ENCODE measurements around the gene ZBBX.
A peak's percentile ranks its signal among the peaks of the same experiment; 100 is the strongest.
"Not testable (repeated sequence)": the region's sequence is repeated elsewhere in the genome, so short reads cannot be mapped to it uniquely, and the experiment has no call there.

The ZBBX gene, protein sequence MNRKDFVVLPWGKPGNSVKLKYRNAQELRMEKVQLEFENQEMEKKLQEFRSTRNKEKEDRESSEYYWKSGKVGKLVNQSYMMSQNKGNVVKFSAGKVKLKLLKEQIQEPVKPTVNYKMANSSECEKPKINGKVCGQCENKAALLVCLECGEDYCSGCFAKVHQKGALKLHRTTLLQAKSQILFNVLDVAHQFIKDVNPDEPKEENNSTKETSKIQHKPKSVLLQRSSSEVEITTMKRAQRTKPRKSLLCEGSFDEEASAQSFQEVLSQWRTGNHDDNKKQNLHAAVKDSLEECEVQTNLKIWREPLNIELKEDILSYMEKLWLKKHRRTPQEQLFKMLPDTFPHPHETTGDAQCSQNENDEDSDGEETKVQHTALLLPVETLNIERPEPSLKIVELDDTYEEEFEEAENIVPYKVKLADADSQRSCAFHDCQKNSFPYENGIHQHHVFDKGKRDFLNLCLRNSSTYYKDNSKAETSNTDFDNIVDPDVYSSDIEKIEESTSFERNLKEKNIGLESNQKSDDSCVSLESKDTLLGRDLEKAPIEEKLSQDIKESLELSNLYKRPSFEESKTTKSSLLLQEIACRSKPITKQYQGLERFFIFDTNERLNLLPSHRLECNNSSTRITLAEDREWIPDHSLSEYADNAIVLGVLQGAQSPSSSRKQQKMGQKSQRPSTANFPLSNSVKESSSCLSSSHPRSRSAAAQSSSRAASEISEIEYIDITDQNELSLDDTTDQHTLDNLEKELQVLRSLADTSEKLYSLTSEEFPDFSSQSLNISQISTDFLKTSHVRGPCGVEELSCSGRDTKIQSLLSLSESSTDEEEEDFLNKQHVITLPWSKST

GRCh38 chr3:167380004-167380689 lies at the start of gene ZBBX:
TSS of gene ZBBX (minus strand) at chr3:167380297. CDS start at chr3:167372901, 7,396 bp downstream.
- peak; percentile 71 for DNase-seq

DNA sequence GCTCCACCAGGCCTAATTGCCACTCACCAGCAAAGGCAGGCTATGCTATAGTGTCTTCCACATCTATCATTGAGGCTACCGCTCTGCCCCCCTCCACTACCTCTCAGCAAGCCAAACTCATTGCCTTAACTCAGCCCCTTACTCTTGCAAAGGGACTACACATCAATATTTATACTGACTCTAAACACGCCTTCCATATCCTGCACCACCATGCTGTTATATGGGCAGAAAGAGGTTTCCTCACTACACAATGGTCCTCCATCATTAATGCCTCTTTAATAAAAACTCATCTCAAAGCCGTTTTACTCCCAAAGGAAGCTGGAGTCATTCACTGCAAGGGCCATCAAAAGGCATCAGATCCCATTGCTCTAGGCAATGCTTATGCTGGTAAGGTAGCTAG lies 46.9 kb upstream of the ZBBX start:
- not testable (repeated sequence) for DNase-seq

GRCh38 chr3:167422396-167422795 lies 42.3 kb upstream of the ZBBX start:
- DNase-seq = not testable (repeated sequence)

DNA sequence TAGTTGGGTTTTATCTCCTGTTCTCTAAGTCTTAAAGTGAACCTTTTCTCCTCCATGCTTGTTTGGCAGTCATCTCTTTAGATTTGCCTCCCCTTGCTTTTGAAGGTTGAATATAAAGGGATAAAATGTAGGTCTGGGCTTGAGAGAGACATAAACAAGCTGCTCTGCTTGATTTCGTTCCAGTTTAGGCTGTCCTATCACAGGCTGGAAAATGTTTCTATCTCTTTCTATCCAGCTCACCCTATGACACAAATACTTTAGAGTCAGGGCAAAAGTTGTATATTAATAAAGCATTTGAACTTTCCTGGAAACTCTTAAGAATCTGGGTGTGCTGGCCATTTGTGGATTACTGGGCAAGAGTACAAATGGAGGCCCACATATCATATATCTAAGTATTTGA lies 29.5 kb upstream of the ZBBX start:
- no peak for DNase-seq

GRCh38 chr3:167406876-167407492 lies 26.9 kb upstream of the ZBBX start:
- DNase-seq = peak; percentile 88

DNA sequence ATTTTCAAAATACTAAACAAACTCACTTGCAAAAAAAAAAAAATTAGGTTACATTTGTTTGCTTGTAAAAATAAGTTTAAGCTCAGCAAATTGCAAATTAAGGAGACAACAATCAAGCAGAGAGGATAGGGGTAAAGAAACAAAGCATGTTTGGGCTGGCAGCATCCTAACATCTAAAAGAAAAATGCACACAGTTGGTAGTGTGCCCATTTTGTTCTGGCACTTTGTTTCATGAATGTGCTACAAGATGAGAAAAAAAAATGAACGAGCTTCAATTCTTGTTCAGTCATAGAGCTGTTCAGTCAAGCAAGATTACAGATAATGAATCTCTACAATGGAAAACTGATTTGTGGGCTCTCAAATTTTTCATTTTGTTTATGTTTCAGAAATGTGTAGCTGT lies 17.7 kb upstream of the ZBBX start:
- no peak for DNase-seq

- no peak for DNase-seq
These were observed 16.0 kb upstream of the ZBBX start for GRCh38 chr3:167396075-167396474.

DNA sequence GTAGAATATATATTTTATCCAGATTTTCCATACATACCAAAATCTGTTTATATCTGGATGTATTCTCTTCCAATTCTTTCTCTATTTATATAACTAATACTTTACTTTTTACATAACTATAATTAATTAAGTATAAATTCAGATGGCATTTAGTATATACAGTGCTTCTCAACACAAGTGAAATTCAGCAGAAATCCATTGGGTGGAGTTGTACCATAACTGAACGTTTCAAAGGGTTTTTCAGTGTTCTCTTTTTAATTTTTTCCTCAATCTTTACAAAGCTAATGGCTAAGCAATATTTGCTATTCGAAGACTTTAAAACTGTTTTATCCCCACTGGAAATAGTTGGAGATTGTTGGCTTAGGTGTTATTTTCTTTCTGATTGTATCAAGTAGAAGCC lies 13.9 kb upstream of the ZBBX start:
- DNase-seq = no peak

DNA sequence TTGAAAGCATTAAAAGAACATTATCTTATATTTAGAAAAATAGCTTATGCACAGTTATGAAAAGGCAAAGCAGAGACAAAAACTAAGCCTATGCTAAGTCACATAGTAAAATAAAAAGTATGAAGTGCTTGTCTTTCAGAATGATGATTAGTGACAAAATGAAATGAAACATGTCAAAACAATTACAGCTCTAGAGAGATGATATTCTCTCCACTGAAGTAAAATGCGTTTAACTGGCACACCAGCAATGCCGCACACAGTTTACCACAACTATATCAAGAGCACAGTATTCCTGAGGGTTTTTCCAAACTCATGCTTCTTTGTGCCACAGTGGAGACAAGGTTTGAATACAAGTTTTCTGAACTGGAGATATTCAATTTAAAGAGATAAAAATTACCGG lies 2.1 kb upstream of the ZBBX start:
- DNase-seq = no peak

GRCh38 chr3:167375478-167375877 lies 4.6 kb downstream of the ZBBX start:
- no peak for DNase-seq

DNA sequence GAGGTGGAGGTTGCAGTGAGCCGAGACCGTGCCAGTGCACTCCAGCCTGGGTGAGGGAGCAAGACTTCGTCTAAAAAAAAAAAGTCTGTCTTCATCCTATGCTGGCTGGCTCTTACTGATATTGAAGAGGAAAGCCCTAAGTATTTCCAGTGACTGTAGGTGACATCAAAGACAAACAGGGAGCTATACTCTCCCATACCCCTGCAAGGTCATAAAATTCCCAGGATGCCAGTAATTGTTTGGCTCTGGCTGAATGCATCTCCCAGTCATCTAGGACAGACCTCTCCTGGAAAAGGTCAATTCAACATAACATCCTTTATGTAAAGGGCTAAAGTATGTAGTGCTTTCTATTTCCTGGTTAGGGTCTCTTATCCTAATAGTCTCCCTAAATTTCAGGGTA lies 8.0 kb downstream of the ZBBX start:
- no peak for DNase-seq

DNA sequence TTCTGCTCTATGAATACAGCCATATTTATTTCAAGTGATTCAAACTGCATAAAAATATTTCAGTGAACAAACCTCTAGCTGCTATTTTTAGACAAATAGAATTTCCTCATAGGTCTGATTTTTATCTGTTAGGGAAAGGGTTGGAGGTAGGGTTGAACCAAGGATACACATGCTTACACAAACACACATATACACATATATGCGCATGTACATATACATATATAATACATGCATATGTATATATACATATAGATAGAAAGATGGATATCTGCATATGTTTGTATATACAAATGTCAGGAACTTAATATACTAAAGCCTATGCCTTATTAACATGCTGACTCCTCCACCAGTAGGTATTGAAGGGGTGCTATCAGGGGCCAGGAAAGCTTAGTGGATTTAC lies 18.1 kb downstream of the ZBBX start:
- DNase-seq = no peak

GRCh38 chr3:167361306-167361705 lies 18.8 kb downstream of the ZBBX start:
- no peak for DNase-seq

GRCh38 chr3:167355446-167355845 lies 24.7 kb downstream of the ZBBX start:
- DNase-seq = no peak

DNA sequence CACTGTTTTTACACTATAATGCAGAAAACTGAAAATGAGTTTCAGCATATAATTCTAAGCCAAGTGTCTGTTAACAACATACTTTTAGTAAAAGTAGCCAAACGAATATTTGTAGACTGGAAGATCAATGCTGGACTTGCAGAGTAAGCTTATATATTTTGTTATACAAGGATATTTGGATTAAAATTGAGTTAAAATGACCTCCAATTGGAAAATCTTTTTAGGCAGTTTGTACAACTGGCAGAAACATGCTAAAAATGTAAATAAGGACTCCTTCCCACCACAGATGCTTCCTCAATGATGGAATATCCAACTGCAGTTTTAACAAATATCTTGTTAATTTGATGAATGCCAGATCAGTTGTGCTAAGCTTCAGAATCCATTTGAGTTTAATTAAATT lies 25.3 kb downstream of the ZBBX start:
- no peak for DNase-seq

DNA sequence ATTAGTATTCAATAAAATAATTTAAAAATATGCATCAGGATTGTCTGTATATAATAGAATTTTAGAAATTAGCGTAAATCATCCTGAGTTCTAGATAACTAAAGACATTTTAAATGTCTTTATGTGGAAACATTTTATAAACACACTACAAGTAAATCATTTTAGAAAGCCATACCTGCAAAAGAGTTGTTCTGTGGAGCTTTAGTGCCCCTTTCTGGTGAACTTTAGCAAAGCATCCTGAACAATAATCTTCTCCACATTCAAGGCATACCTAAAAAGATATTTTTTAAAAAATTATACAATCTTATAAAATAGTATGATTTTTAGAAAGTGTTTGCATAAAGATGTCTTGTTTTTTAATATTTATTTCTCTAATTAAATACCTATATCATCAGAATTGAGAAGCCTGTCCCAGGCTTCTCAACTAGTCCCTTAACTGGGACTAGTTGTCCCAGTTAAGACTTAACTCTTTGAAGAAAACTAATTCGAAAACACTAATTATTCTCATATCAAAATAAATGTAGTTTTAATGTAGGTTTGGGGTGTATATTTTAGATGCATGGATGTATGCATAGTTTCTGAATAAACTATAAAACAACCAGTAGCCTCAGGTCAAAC lies 29.7 kb downstream of the ZBBX start:
- DNase-seq = no peak

- DNase-seq = peak; percentile 28
These were observed 33.9 kb downstream of the ZBBX start for GRCh38 chr3:167346171-167346570.

- no peak for DNase-seq
These were observed 48.9 kb downstream of the ZBBX start for GRCh38 chr3:167330993-167331785.

DNA sequence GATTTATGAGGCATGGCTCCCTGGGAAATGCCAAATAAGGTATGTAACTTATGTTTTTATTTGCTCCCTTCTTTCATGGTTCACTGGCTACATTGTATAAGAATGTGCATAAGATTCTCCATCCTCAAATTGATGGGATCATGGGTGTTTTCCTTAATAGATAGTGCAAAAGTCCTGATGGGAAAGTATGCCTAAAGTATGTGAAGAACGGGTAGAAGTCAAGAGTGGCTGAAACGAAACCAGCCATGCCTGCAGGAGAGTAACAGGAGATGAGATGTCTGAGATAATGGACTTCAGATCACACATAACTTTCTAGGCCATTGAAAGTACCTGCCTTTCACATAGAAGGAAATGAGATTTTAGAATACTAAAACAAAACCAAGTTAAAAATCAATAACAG lies 56.5 kb downstream of the ZBBX start:
- no peak for DNase-seq

GRCh38 chr3:167318996-167319615 lies 61.0 kb downstream of the ZBBX start:
- DNase-seq = peak; percentile 24

- DNase-seq = no peak
These were observed 61.8 kb downstream of the ZBBX start for GRCh38 chr3:167318306-167318705.
